Dedifferentiated amniotic fluid mesenchymal stem cell (primary cell): ENCODE data around the gene RAB36.

ENCODE experiments used
- DNase-seq: peaks from one replicate; pipeline ENCODE4 v3.0.0-alpha.2; 2016; ENCODE audit errors: extremely low spot score

Gene RAB36

DNA sequence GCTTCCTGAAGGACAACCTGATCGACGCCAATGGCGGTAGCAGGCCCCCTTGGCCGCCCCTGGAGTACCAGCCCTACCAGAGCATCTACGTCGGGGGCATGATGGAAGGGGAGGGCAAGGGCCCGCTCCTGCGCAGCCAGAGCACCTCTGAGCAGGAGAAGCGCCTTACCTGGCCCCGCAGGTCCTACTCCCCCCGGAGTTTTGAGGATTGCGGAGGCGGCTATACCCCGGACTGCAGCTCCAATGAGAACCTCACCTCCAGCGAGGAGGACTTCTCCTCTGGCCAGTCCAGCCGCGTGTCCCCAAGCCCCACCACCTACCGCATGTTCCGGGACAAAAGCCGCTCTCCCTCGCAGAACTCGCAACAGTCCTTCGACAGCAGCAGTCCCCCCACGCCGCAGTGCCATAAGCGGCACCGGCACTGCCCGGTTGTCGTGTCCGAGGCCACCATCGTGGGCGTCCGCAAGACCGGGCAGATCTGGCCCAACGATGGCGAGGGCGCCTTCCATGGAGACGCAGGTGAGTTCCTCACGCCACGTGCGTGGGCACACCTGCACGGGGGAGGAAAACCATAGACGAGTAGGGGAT lies 36.5 kb downstream of the RAB36 start:
- DNase-seq = no peak

DNA sequence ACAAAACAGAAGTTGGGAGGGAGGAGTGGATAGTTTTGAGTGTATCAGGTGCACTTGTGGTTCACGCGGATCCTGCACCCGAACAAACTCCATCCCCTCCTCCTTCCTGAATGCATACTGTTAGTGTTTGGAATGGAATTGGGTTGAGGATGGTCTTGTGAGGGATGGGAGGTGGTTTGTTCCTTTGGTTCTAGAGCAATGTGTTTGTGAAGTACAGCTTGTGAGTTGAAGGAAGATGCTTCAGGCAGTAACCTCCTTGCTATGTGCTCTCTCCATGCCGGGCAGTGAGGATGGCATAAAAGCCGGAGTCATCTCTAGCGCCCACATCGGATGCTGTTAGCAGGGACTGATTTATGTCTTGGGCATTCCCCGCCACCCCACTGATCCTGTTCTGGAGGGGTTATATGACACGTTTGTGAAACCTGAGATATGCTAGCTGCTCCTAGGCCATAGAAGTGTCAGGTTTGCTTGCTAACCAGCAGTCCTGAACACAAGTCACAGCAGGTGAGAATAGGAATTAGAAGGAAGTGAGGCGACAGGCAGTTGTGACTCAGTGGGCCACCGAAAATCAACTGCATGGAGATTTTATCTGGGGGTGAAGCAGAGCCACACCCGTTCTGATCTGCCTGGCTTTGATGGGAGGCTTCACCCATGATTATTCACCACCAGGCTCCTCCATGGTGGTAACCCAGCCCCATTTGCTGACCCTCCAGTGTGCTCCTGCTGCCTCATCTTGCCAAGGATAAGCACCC lies 37.2 kb downstream of the RAB36 start:
- DNase-seq = peak; percentile 17

GRCh38 chr22:23183061-23183698 lies 37.9 kb downstream of the RAB36 start:
- DNase-seq = no peak

- no peak for DNase-seq
Measured at GRCh38 chr22:23184100-23184763, 39.0 kb downstream of the RAB36 start.

GRCh38 chr22:23184764-23185113 lies 39.5 kb downstream of the RAB36 start:
- DNase-seq = no peak

DNA sequence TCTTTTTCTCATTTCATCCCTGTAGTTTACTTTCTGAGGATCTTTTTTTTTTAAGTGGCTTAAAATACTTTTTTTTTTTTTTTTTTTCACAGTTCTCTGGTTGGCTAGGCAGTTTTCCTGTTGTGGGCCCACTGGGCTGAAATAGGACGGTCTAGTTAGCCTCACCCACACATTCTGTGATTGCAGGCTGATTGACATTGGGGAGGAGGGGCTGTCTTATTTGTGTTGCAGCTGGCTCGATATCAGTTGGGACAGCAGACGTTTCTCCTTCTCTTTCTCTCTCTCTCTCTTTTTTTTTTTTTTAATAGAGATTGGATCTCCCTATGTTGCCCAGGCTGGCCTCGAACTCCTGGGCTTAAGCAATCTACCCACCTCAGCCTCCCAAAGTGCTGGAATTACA lies 41.9 kb downstream of the RAB36 start:
- DNase-seq = no peak

- no peak for DNase-seq
Measured at GRCh38 chr22:23187871-23188700, 42.8 kb downstream of the RAB36 start.

- no peak for DNase-seq
Measured at GRCh38 chr22:23190526-23190925, 45.2 kb downstream of the RAB36 start.

- no peak for DNase-seq
Measured at GRCh38 chr22:23192133-23192532, 46.9 kb downstream of the RAB36 start.

GRCh38 chr22:23192558-23192957 lies 47.3 kb downstream of the RAB36 start:
- DNase-seq = no peak

DNA sequence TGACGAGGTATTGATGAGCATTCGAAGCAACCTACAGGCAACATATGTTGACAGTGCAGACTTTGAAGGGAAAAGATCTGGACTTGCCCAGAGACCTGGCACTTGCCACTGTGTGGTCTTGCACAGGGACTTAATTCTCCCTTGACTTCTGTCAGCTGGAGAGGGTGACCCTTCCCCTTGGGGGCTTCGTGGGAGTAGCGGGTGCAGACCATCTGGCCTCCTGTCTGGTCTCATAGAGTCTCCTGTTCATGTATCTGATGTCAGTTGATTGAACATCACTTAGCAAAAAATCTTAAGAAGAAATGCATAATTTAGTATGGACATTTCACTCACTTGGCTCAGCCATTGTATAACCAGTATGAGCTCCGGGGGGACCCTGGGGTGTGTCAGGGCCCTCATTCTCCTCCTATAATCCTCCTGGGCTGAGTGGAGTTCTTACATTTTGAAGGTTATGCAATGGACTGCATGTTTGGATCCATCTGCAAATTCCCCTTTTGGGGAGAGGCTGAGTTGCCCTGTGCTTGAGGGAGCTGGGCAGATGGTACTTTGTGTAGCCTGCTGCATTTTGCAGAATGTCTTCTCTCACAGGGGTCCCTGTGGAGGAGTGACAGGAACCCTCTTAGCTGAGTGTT lies 48.0 kb downstream of the RAB36 start:
- DNase-seq = no peak

DNA sequence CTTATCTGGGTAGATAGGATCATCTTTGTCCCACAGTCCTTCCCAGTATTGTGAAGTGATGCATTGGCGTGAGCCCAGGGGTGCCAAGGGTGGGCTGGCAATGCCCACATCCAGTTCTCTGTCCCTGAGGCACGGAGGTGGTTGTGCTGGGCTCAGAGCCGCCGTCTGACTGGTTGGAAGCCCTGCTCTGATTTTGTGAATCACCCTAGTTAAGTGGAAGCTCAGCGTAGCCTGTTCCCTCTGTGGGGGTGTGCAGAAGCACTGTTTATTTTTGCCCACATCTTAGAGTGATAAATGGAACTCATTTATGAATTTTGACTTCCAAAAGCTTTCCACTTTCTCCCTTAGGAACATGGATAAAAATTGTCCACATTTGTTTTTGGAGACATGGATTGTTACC lies 48.6 kb downstream of the RAB36 start:
- DNase-seq = no peak

GRCh38 chr22:23196165-23196564 lies 50.9 kb downstream of the RAB36 start:
- DNase-seq = no peak

DNA sequence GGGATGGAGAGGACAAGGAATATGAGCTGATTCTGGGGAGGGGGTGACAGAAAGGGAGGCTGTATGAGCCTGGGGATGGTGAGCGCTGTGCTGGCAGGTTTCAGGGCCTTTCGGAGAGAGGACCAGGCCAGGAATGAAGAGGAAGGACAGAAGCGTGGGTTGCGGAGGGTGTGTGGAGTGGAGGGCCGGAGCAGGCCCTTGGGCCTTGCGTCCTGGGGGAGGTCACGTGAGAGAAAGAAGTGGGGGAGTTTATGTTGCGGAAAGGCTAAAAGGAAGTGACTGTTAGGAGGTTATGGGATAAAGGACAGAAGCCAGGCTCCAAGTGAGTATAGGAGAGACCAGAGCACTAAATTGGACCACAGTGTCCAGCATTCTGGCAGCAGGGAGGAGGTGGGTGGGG lies 52.6 kb downstream of the RAB36 start:
- no peak for DNase-seq

GRCh38 chr22:23199159-23199558 lies 53.9 kb downstream of the RAB36 start:
- no peak for DNase-seq

DNA sequence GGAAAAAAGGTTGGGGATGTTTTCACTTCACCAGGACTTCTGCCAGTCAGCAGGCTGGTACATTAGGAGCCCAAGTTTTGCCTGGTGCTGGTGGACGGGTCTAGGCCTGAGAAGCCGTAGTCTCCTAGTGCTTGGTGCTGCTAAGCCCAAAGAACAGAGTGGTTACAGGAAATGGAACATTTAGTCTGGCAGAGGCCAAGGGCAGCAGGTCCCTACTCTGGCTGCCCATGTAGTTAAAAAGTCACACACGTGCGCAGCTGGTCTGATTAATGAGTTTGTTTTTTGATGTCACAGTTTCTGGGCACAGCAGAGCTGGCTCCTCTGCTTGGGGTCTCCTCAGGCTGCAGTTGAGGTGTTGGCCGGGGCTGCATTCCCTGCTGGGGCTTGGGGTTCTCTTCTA lies 55.6 kb downstream of the RAB36 start:
- no peak for DNase-seq

DNA sequence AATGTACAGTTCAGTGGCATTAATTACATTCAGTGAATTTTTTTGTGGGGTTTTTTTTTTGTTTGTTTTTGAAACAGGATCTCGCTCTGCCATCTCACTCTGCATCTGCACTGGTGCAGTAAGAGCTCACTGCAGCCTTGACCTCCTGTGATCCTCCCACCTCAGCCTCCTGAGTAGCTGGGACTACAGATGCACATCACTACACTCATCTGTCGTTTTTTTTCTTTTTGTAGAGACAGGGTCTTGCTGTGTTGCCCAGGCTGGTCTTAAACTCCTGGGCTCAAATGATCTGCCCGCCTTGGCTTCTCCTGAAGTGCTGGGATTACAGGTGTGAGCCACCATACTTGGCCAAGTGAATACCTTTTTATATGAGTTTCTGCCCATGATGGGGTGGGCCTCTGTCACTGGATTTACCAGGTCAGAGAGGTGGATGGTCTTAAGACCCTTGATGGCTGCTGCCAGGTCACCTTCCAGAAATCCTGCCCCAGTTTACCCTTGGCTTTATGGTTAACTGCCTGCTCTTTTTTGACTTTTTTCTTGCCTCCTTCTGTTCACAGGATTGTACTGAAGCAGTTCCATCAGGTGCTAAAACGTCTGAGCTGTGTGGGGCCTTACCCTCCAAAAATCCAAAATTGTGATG lies 57.7 kb downstream of the RAB36 start:
- DNase-seq = no peak

DNA sequence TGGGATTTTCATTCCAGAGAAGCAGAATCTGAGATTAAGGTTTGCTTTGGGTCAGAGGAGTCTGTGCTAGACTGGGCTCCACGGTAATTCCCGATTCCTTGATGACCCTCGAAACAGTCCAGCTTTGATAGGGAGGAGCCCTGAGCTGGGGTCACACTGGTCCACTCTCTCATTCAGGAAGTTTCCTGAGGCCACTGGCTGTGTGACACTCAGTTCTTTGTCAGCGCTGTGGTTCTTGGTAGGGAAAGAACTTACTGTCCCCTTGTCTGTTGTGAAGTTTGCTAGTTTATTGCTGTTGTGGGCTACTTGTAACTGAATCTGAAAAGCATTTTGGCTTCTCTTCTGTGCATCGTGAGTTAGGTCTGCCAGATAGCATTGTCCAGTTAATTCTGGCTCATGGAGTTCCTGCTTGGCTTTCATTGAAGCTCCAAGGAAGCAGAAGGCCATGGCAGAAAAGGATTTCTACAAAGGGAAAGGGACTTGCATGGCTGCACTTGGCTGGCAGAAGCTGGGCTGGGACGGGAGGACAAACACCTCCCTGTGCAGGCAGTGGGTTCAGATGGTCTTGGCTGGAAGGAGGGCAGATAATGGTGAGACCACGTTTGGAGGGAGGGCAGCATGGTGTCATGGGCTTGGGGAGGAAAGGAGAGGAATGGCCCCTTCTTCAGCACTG lies 58.3 kb downstream of the RAB36 start:
- no peak for DNase-seq

DNA sequence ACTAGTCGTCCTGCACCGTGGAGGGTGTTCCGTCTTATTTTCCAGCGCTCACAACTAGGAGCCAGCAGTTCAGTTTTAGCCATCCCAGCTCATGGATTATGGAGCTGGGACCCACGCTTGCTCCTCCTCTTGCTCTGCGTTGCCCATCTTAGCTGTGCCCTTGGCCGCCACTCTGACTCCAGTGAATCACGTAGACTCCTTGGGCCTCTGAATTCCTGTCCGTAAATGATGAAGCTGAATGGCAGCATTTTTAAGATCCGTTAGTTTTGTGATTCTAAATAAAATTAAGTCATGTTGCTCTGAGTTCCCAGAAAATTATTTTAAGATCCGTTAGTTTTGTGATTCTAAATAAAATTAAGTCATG lies 58.8 kb downstream of the RAB36 start:
- DNase-seq = no peak

GRCh38 chr22:23204541-23205157 lies 59.4 kb downstream of the RAB36 start:
- no peak for DNase-seq
